HepG2 (cell line): ENCODE measurements around the gene SIRPB2. TPM values are rescaled to one million over a fixed set of nuclear protein-coding genes. Genes with fewer than 3 reads are reported as not detected.

Experiments
- ATAC-seq: fragments of 200-7000 bp; cut with Tn5 transposase; 3 replicates; pipeline ENCODE4 v1.9.1; 2020; ENCODE audit warnings: mild to moderate bottlenecking, moderate library complexity
- BruUV-seq: library from RNA; stranded (reverse); fragments of 400-500 nt; replicated peaks from 2 replicates; lab custom pipeline; 2021; lab: Mats Ljungman, UMichigan
- CTCF ChIA-PET: fragments of 300-600 bp; formaldehyde crosslinking; extraction: SDS; loops from one replicate; lab custom pipeline; 2021; ENCODE audit warnings: low total read pairs, inconsistent platforms, low intra/inter-chr PET ratio; lab: Yijun Ruan, JAX
- POLR2A ChIA-PET: fragments of 350-600 bp; sonication (Branson Sonifier 250); formaldehyde crosslinking; loops from one replicate; lab custom pipeline; 2020; ENCODE audit warnings: antibody characterized with exemption, inconsistent platforms; lab: Yijun Ruan, JAX
- DNase-seq: peaks from one replicate; pipeline ENCODE4 v3.0.0-alpha.2; 2015; ENCODE audit warnings: low spot score
- FAIRE-seq: peaks from 3 replicates; lab custom pipeline; 2011; peaks lifted over from hg19 to GRCh38; lab: Jason Lieb, UNC
- H2AFZ ChIP-seq: one replicate; pipeline ENCODE4 v1.6.1; 2011; ENCODE audit warnings: low read length, inconsistent platforms
- H3K27ac ChIP-seq: fragments of 300-600 bp; 3 replicates; pipeline ENCODE4 v1.8.0; 2011; ENCODE audit warnings: mixed run types, mild to moderate bottlenecking, mixed read lengths, low read length, inconsistent platforms; ENCODE audit not compliant: insufficient read depth; ENCODE audit errors: extremely low read length
- H3K27me3 ChIP-seq, 2 experiments: fragments of 200-600 bp in 1 of 2; 2 replicates in 1 of 2; 3 replicates in 1 of 2; pipeline versions ENCODE4 v1.6.0 to v1.8.0; 2011; ENCODE audit warnings: low read length in 2 of 2, mild to moderate bottlenecking in 2 of 2, moderate library complexity in 2 of 2, inconsistent platforms in 1 of 2; ENCODE audit not compliant: insufficient read depth in 2 of 2, control insufficient read depth in 1 of 2
- H3K36me3 ChIP-seq, 2 experiments: fragments of 200-600 bp in 1 of 2; replicated peaks in 1 of 2; 2 replicates in 1 of 2; 3 replicates in 1 of 2; pipeline versions ENCODE4 v1.5.1 to v1.8.0; 2011; ENCODE audit warnings: low read length in 2 of 2, inconsistent platforms in 1 of 2; ENCODE audit not compliant: insufficient read depth in 2 of 2, control insufficient read depth in 1 of 2
- H3K4me1 ChIP-seq: 2 replicates; pipeline ENCODE4 v1.5.1; 2012; ENCODE audit warnings: low read length, inconsistent platforms; ENCODE audit not compliant: insufficient read depth
- H3K4me2 ChIP-seq: 2 replicates; pipeline ENCODE4 v1.6.0; 2011; ENCODE audit warnings: low read depth, low read length, inconsistent platforms
- H3K4me3 ChIP-seq, 3 experiments: fragments of 200-600 bp in 1 of 3; sonication (generic), shearing (Covaris generic) in 1 of 3; replicated peaks in 1 of 3; 2 replicates each; pipeline ENCODE4 v1.5.1; 2011 to 2016; ENCODE audit warnings: low read length in 3 of 3, inconsistent platforms in 2 of 3, low read depth in 2 of 3, mild to moderate bottlenecking in 2 of 3, control low read depth in 1 of 3, mixed read lengths in 1 of 3; ENCODE audit not compliant: insufficient read depth in 1 of 3
- H3K79me2 ChIP-seq: one replicate; pipeline ENCODE4 v1.6.1; 2011; ENCODE audit warnings: low read length, inconsistent platforms; ENCODE audit not compliant: insufficient read depth
- H3K9ac ChIP-seq: 2 replicates; pipeline ENCODE4 v1.6.0; 2011; ENCODE audit warnings: mild to moderate bottlenecking, low read depth, low read length, inconsistent platforms; ENCODE audit not compliant: insufficient read depth
- H3K9me3 ChIP-seq: 2 replicates; pipeline ENCODE4 v1.5.1; 2012; ENCODE audit warnings: mild to moderate bottlenecking, low read length
- H4K20me1 ChIP-seq: 2 replicates; pipeline ENCODE4 v1.6.0; 2011; ENCODE audit warnings: inconsistent platforms, mild to moderate bottlenecking, low read length, moderate library complexity; ENCODE audit not compliant: insufficient read depth
- CAMTA2 ChIP-seq: sonication (generic); formaldehyde crosslinking; IDR thresholded peaks from 2 replicates; pipeline ENCODE4 v1.4.0; 2020; ENCODE audit warnings: mild to moderate bottlenecking, missing genetic modification reagents, borderline replicate concordance
- CHD2 ChIP-seq: IDR thresholded peaks from 2 replicates; pipeline ENCODE4 v1.6.1; 2011; ENCODE audit warnings: low read depth, low read length, improper control_type of control experiment
- HMG20B ChIP-seq: conservative IDR thresholded peaks from 2 replicates; pipeline ENCODE4 v1.6.1; 2016; ENCODE audit warnings: missing genetic modification reagents, missing compliant biosample characterization
- HNF4A ChIP-seq: sonication (generic); formaldehyde crosslinking; IDR thresholded peaks from 2 replicates; pipeline ENCODE4 v1.4.0; 2020; ENCODE audit warnings: missing genetic modification reagents
- NR2F1 ChIP-seq, 2 experiments: fragments of 450-650 bp in 1 of 2; formaldehyde crosslinking in 1 of 2; IDR thresholded peaks; 2 replicates each; pipeline versions ENCODE4 v1.5.0 to v1.6.1; 2016 to 2020; ENCODE audit warnings: mild to moderate bottlenecking in 1 of 2, missing compliant biosample characterization in 1 of 2, missing genetic modification reagents in 1 of 2, moderate library complexity in 1 of 2
- RFXAP ChIP-seq: sonication (generic); formaldehyde crosslinking; IDR thresholded peaks from 2 replicates; pipeline ENCODE4 v1.4.0; 2020; ENCODE audit warnings: missing genetic modification reagents, borderline replicate concordance
- SCMH1 ChIP-seq: sonication (generic); formaldehyde crosslinking; IDR thresholded peaks from 2 replicates; pipeline ENCODE4 v1.9.0; 2021; ENCODE audit warnings: missing genetic modification reagents, mild to moderate bottlenecking, borderline replicate concordance
- ZFY ChIP-seq: sonication (generic); formaldehyde crosslinking; IDR thresholded peaks from 2 replicates; pipeline ENCODE4 v1.4.0; 2020; ENCODE audit warnings: missing genetic modification reagents
- ZNF616 ChIP-seq: sonication (generic); formaldehyde crosslinking; IDR thresholded peaks from 2 replicates; pipeline ENCODE4 v1.5.0; 2020; ENCODE audit warnings: low read depth, mild to moderate bottlenecking, missing genetic modification reagents
- ZNF644 ChIP-seq: IDR thresholded peaks from 2 replicates; pipeline ENCODE4 v1.6.1; 2016; ENCODE audit warnings: low read depth
- ZNF724P ChIP-seq: sonication (generic); formaldehyde crosslinking; IDR thresholded peaks from 2 replicates; pipeline ENCODE4 v1.8.0; 2022; ENCODE audit warnings: missing genetic modification reagents, borderline replicate concordance
- ZNF788 ChIP-seq: sonication (generic); formaldehyde crosslinking; IDR thresholded peaks from 2 replicates; pipeline ENCODE4 v1.5.0; 2020; ENCODE audit warnings: mild to moderate bottlenecking, missing genetic modification reagents, borderline replicate concordance
- WGBS: methylation state at CpG from one replicate; pipeline ENCODE4 v1.1.6; 2017; ENCODE audit warnings: low lambda C conversion rate; 5-methylcytosine and 5-hydroxymethylcytosine counted together
- in situ Hi-C: cut with HindIII; loops from 2 replicates; pipeline ENCODE4 v1.10.0; 2017; ENCODE audit warnings: low pct_unique_long_range_greater_than_20kb; ENCODE audit not compliant: extremely low pct_ligation_motif_present
- intact Hi-C: fragments of 100-400 bp; cut with micrococcal nuclease; formaldehyde crosslinking; loops from one replicate; pipeline ENCODE4 v1.10.0; 2022; ENCODE audit not compliant: unreplicated experiment
- polyA plus RNA-seq, 8 experiments: library from polyadenylated mRNA; depleted of rRNA in 3 of 8; stranded (reverse) in 7 of 8; unstranded in 1 of 8; fragments of >200 nt; fragmentation: Illumina TruSeq in 4 of 8; extraction: Trizol in 4 of 8; gene quantifications; 2 replicates each; pipeline versions ENCODE4 v1.2.1 to v1.2.3, GENCODE V29; 2011 to 2016; ENCODE audit warnings: low read depth in 4 of 8, missing spikeins in 1 of 8, mixed read lengths in 1 of 8; ENCODE audit not compliant: insufficient read depth in 1 of 8
- total RNA-seq, 5 experiments: library from RNA; depleted of rRNA; stranded (reverse); fragments of >200 nt; fragmentation: Illumina TruSeq; extraction: Trizol; gene quantifications; 2 replicates each; pipeline ENCODE4 v1.2.3, GENCODE V29; 2016; ENCODE audit warnings: low read depth in 1 of 5
- TF ChIP-seq, protein P1 (sequence below): sonication (generic); formaldehyde crosslinking; IDR thresholded peaks from 2 replicates; pipeline ENCODE4 v1.4.0; 2020; ENCODE audit warnings: mild to moderate bottlenecking, missing genetic modification reagents
- TF ChIP-seq, protein P2 (sequence below): sonication (generic); formaldehyde crosslinking; IDR thresholded peaks from 2 replicates; pipeline ENCODE4 v1.4.0; 2020; ENCODE audit warnings: missing genetic modification reagents, low read depth, mild to moderate bottlenecking, borderline replicate concordance
- TF ChIP-seq, protein P3 (sequence below): sonication (generic); formaldehyde crosslinking; IDR thresholded peaks from 2 replicates; pipeline ENCODE4 v1.5.1; 2020; ENCODE audit warnings: mild to moderate bottlenecking, missing genetic modification reagents, moderate library complexity
- TF ChIP-seq, protein P4 (sequence below): fragments of 450-650 bp; IDR thresholded peaks from 2 replicates; pipeline ENCODE4 v1.6.1; 2017

SIRPB2 gene
- total and polyA plus RNA-seq, 2 of the 13 experiments (the other 11 are each of a cell fraction or from before 2014, with no cell fraction given) = not detected

DNA sequence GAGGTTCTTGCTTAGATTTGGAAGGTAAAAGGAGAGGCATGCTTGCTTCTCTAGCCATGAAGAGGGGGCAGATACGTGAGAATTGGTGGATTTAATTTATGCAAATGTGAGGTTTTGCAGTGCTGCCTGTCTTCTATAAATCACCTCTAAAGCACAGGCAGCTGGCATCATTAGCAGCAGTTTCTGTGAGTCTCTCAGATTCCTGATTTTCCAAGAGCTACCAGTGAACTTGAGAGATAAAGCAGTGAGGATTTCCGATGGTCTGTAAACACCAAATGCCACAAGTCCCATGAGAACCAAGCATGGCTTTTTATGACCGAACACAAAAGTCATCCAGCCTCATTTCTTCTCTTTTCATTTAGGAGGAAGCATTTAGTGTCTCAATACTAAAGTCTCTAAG lies 3.2 kb upstream of the SIRPB2 start:
- no peak for FAIRE-seq
- Histone ChIP-seq H4K20me1 (no peaks in the 10 kb centered on the region), H3K79me2 (no peaks in the 10 kb centered on the region), H3K4me1 (no peaks in the 10 kb centered on the region), H2AFZ (no peak overlapping the region), H3K9ac (no peak overlapping the region), H3K4me3 (no peak overlapping the region), H3K27me3 (peaks cover 0 to 24% of the 10 kb centered on the region in 2 experiments; a peak in 3 of 5 replicates), H3K4me2 (no peak overlapping the region), H3K27ac (no peak overlapping the region), H3K36me3 (no peaks in the 10 kb centered on the region), H3K9me3 (no peaks in the 10 kb centered on the region)
- CTCF ChIA-PET = no interaction called here
- no peak for DNase-seq
- intact Hi-C loops (no loop called here), in situ Hi-C loops (no loop called here)
- ATAC-seq = no peak
- no TSS peak for BruUV-seq
- 2% methylated on average over 3 of the region's 3 CpGs for WGBS
- POLR2A ChIA-PET = no interaction called here
- TF ChIP-seq NR2F1 (CRISPR knock-in tag; IDR thresholded peaks at IDR 0.05) = no peak
- TF ChIP-seq, protein P1, sequence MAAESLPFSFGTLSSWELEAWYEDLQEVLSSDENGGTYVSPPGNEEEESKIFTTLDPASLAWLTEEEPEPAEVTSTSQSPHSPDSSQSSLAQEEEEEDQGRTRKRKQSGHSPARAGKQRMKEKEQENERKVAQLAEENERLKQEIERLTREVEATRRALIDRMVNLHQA (CRISPR knock-in tag) = no peak
- no peak for TF ChIP-seq ZFY (CRISPR knock-in tag)

DNA sequence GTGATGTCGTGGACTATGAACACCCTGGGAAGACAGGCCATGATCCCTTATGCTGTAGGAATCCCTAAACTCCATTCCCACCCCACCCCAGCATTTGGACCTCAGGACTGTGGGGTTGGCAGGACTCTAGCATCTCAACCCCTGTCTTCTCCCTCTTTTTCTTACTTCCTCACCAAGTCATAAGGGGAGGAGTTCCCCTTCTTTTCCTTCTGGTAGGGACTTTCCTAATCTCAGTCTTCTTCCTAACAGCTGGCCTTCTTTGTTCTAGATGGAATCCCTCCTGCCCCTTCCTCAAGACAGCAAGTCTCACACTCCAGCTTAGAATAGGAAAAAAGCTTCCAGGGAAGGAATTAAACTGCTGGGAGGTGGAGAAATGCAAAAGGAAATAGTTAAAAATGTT lies 2.3 kb upstream of the SIRPB2 start:
- BruUV-seq = no TSS peak
- H3K4me2 ChIP-seq = no peak overlapping the region
- H3K4me1 ChIP-seq = no peaks in the 10 kb centered on the region
- H3K9ac ChIP-seq = no peak overlapping the region
- no peaks in the 10 kb centered on the region for H4K20me1 ChIP-seq
- intact Hi-C loops (no loop called here), in situ Hi-C loops (no loop called here)
- ChIA-PET CTCF (no interaction called here), POLR2A (no interaction called here)
- peaks cover 0 to 26% of the 10 kb centered on the region in 2 experiments; a peak in 3 of 5 replicates for H3K27me3 ChIP-seq
- no peak overlapping the region for H2AFZ ChIP-seq
- H3K4me3 ChIP-seq = no peak overlapping the region
- H3K79me2 ChIP-seq = no peaks in the 10 kb centered on the region
- no peaks in the 10 kb centered on the region for H3K36me3 ChIP-seq
- 0% methylated on average over 1 of the region's 1 CpG for WGBS
- H3K9me3 ChIP-seq = no peaks in the 10 kb centered on the region
- no peak for FAIRE-seq
- DNase-seq = no peak
- no peak for ATAC-seq
- H3K27ac ChIP-seq = no peak overlapping the region
- TF ChIP-seq, protein P2, sequence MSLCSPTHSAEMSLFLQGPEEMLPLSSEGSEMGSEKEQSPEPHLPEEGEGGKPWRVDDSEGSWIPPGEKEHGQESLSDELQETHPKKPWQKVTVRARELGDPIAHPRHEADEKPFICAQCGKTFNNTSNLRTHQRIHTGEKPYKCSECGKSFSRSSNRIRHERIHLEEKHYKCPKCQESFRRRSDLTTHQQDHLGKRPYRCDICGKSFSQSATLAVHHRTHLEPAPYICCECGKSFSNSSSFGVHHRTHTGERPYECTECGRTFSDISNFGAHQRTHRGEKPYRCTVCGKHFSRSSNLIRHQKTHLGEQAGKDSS (CRISPR knock-in tag) = no peak
- no peak for TF ChIP-seq ZNF644
- TF ChIP-seq, protein P3, sequence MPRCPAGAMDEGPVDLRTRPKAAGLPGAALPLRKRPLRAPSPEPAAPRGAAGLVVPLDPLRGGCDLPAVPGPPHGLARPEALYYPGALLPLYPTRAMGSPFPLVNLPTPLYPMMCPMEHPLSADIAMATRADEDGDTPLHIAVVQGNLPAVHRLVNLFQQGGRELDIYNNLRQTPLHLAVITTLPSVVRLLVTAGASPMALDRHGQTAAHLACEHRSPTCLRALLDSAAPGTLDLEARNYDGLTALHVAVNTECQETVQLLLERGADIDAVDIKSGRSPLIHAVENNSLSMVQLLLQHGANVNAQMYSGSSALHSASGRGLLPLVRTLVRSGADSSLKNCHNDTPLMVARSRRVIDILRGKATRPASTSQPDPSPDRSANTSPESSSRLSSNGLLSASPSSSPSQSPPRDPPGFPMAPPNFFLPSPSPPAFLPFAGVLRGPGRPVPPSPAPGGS = no peak
- TF ChIP-seq CAMTA2 (CRISPR knock-in tag) = no peak
- TF ChIP-seq ZNF724P = no peak
- no peak for TF ChIP-seq HMG20B
- TF ChIP-seq RFXAP (CRISPR knock-in tag) = no peak
- TF ChIP-seq SCMH1 = no peak
- no peak for TF ChIP-seq HNF4A
- TF ChIP-seq, protein P4, sequence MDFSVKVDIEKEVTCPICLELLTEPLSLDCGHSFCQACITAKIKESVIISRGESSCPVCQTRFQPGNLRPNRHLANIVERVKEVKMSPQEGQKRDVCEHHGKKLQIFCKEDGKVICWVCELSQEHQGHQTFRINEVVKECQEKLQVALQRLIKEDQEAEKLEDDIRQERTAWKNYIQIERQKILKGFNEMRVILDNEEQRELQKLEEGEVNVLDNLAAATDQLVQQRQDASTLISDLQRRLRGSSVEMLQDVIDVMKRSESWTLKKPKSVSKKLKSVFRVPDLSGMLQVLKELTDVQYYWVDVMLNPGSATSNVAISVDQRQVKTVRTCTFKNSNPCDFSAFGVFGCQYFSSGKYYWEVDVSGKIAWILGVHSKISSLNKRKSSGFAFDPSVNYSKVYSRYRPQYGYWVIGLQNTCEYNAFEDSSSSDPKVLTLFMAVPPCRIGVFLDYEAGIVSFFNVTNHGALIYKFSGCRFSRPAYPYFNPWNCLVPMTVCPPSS = no peak
- TF ChIP-seq ZNF788 (CRISPR knock-in tag) = no peak
- TF ChIP-seq CHD2 = no peak
- TF ChIP-seq ZNF616 = no peak
